ENCODE results near the gene CGNL1.

CGNL1 gene

DNA sequence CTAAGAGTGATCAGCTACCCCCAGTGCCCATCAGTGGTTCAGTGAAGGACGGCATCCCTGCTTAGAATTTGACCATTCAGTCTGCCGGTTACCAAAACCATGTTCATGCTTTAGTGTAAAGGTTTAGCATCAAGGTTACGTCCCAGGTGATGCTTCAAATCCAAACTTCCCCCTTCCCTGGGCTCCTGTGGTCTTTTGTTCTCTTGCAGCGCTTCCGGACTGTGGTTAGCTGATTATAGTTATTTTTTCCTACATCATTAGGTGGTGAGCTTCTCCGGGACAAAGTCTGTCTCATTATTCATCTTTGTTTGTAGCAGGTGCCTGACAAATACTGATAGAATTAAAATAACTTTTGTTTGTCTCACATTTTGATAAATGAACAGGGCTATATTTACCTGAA, 187.1 kb downstream of the CGNL1 start:
- DNase-seq (ENCODE audit: low spot score), result no peak
- TF ChIP-seq, protein P1, sequence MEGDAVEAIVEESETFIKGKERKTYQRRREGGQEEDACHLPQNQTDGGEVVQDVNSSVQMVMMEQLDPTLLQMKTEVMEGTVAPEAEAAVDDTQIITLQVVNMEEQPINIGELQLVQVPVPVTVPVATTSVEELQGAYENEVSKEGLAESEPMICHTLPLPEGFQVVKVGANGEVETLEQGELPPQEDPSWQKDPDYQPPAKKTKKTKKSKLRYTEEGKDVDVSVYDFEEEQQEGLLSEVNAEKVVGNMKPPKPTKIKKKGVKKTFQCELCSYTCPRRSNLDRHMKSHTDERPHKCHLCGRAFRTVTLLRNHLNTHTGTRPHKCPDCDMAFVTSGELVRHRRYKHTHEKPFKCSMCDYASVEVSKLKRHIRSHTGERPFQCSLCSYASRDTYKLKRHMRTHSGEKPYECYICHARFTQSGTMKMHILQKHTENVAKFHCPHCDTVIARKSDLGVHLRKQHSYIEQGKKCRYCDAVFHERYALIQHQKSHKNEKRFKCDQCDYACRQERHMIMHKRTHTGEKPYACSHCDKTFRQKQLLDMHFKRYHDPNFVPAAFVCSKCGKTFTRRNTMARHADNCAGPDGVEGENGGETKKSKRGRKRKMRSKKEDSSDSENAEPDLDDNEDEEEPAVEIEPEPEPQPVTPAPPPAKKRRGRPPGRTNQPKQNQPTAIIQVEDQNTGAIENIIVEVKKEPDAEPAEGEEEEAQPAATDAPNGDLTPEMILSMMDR (IDR thresholded peaks at IDR 0.05; ENCODE audit: extremely low read depth, missing control alignments), result no peak

GRCh38 chr15:57565311-57565710, 189.0 kb downstream of the CGNL1 start:
- DNase-seq (ENCODE audit: low spot score), result no peak
- TF ChIP-seq, protein P1 (IDR thresholded peaks at IDR 0.05; ENCODE audit: extremely low read depth, missing control alignments), result no peak

- DNase-seq (ENCODE audit: low spot score), result no peak
- TF ChIP-seq, protein P1 (IDR thresholded peaks at IDR 0.05; ENCODE audit: extremely low read depth, missing control alignments), result no peak
Observed at GRCh38 chr15:57566834-57567233, 190.5 kb downstream of the CGNL1 start.

DNA sequence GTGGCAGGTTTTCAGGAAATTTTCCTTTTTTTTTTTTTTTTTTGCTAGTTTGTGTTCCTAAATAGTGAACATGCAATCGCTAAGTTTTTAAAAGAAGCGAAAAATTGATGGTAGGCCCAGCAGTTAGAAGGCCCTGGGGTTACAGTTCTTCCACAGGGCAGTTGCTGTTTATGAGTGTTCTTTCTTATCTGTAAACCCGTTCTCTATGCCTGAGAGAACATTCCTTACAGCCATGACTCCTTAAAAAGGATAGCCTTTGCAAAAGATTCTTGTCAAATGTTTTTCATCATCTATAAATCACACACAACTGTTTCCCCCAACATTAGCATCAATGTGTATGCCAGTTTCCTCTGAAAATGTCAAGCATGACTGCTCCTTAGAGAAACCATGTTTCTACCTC, 191.6 kb downstream of the CGNL1 start:
- DNase-seq (ENCODE audit: low spot score), result no peak
- TF ChIP-seq, protein P1 (IDR thresholded peaks at IDR 0.05; ENCODE audit: extremely low read depth, missing control alignments), result no peak

DNA sequence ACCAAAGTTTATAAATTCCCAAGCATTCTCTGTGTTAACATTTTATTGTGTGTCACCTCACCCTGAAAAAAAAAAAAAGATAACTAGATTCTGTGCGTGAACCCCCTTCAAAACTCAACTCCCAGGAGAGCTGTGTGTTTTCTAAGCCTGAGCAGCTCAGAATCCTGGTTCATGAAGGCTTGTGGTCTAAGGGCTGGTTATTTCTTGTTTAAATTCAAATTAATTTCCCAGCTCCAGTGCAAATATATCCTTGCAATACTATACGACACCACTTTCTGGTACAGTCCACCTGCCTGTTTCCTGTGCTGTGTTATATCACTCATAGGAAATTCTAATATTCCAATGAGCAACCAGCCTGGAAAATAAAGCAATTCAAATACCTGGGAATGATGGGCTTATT, 192.0 kb downstream of the CGNL1 start:
- TF ChIP-seq, protein P1 (IDR thresholded peaks at IDR 0.05; ENCODE audit: extremely low read depth, missing control alignments), result no peak
- no peak for DNase-seq (ENCODE audit: low spot score)

- TF ChIP-seq, protein P1 (IDR thresholded peaks at IDR 0.05; ENCODE audit: extremely low read depth, missing control alignments), result no peak
- DNase-seq (ENCODE audit: low spot score), result no peak
Observed at GRCh38 chr15:57570340-57570739, 194.0 kb downstream of the CGNL1 start.

DNA sequence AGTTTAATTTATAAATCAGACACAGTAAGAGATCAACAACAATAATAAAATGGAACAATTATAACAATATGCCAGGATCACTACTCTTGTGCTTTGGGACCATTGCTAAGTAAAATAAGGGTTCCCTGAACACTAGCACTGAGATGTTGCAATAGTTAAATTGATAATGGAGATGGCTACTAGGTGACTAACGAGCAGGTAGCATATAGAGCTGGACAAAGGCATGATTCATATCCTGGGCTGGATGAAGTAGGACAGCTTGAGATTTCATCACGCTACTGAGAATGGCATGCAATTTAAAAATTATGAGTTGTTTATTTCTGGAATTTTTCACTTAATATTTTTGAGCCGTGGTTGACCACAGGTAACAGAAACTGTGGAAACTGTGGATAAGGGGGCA, 194.7 kb downstream of the CGNL1 start:
- DNase-seq (ENCODE audit: low spot score), result no peak
- TF ChIP-seq, protein P1 (IDR thresholded peaks at IDR 0.05; ENCODE audit: extremely low read depth, missing control alignments), result no peak
